OCI-LY7 (cell line): ENCODE data around the gene MACF1. TPM values are rescaled to one million over a fixed set of nuclear protein-coding genes. Genes with fewer than 3 reads are reported as not detected.

ENCODE experiments used
- BruUV-seq: library from RNA; stranded (reverse); fragments of 400-500 nt; replicated peaks from 2 replicates; lab custom pipeline; 2021; lab: Mats Ljungman, UMichigan
- CTCF ChIA-PET: fragments of 300-600 bp; sonication (Branson Sonifier 250); formaldehyde crosslinking; loops from one replicate; lab custom pipeline; 2022; ENCODE audit warnings: antibody characterized with exemption; ENCODE audit not compliant: unreplicated experiment; lab: Charles Lee
- POLR2A ChIA-PET: fragments of 300-600 bp; sonication (Branson Sonifier 250); formaldehyde crosslinking; loops from one replicate; lab custom pipeline; 2022; ENCODE audit warnings: antibody characterized with exemption; lab: Charles Lee
- DNase-seq: peaks from one replicate; pipeline ENCODE4 v3.0.0-alpha.2; 2015; ENCODE audit warnings: low spot score
- H2AFZ ChIP-seq: fragments of 200-600 bp; sonication (generic), shearing (Covaris generic); 2 replicates; pipeline ENCODE4 v1.6.1; 2014; ENCODE audit warnings: mild to moderate bottlenecking, antibody characterized with exemption, low read length, moderate library complexity
- H3K27ac ChIP-seq: fragments of 200-600 bp; sonication (generic); 2 replicates; pipeline ENCODE4 v1.5.1; 2014; ENCODE audit warnings: mixed run types, low read depth, mild to moderate bottlenecking, moderate library complexity, low read length, inconsistent platforms; ENCODE audit not compliant: poor library complexity, severe bottlenecking
- H3K36me3 ChIP-seq: fragments of 200-600 bp; sonication (generic); 2 replicates; pipeline ENCODE4 v1.6.1; 2014; ENCODE audit warnings: mild to moderate bottlenecking, antibody characterized with exemption, low read length, moderate library complexity, mixed read lengths; ENCODE audit not compliant: insufficient read depth
- H3K4me1 ChIP-seq: fragments of 200-600 bp; sonication (generic); 2 replicates; pipeline ENCODE4 v1.5.1; 2014; ENCODE audit warnings: mild to moderate bottlenecking, low read length; ENCODE audit not compliant: insufficient read depth, poor library complexity, severe bottlenecking
- H3K4me2 ChIP-seq: fragments of 200-600 bp; sonication (generic); 2 replicates; pipeline ENCODE4 v1.6.1; 2014; ENCODE audit warnings: mild to moderate bottlenecking, low read length
- H3K4me3 ChIP-seq: fragments of 200-600 bp; sonication (generic); 2 replicates; pipeline ENCODE4 v1.5.1; 2014; ENCODE audit warnings: mild to moderate bottlenecking, low read depth, low read length; ENCODE audit not compliant: poor library complexity, severe bottlenecking
- H3K79me2 ChIP-seq: fragments of 200-600 bp; sonication (generic); 2 replicates; pipeline ENCODE4 v1.6.1; 2016; ENCODE audit warnings: low read depth, mild to moderate bottlenecking, low read length, moderate library complexity, mixed read lengths; ENCODE audit not compliant: insufficient read depth
- H3K9me2 ChIP-seq: fragments of 200-600 bp; sonication (generic); 2 replicates; pipeline ENCODE4 v1.6.1; 2016; ENCODE audit warnings: mild to moderate bottlenecking, low read length, mixed read lengths; ENCODE audit not compliant: insufficient read depth
- H3K9me3 ChIP-seq: fragments of 200-600 bp; sonication (generic); 2 replicates; pipeline ENCODE4 v1.6.1; 2014; ENCODE audit warnings: mild to moderate bottlenecking, mixed run types, low read length, mixed read lengths
- H4K20me1 ChIP-seq: fragments of 200-600 bp; sonication (generic); 2 replicates; pipeline ENCODE4 v1.6.1; 2014; ENCODE audit warnings: mild to moderate bottlenecking, antibody characterized with exemption, low read length, moderate library complexity, mixed read lengths; ENCODE audit not compliant: insufficient read depth
- EZH2phosphoT487 ChIP-seq: fragments of 200-600 bp; sonication (generic); IDR thresholded peaks from 2 replicates; pipeline ENCODE4 v1.6.1; 2018; ENCODE audit warnings: low read depth, borderline replicate concordance, mild to moderate bottlenecking, mixed run types, antibody characterized with exemption, low read length, moderate library complexity, mixed read lengths
- intact Hi-C: fragments of 100-400 bp; cut with micrococcal nuclease; formaldehyde crosslinking; loops from one replicate; pipeline ENCODE4 v1.10.0; 2022; ENCODE audit not compliant: unreplicated experiment
- total RNA-seq, 2 experiments: library from RNA; depleted of rRNA in 1 of 2; stranded (reverse); fragments of >200 nt in 1 of 2; shearing (Covaris generic) in 1 of 2; gene quantifications; 2 replicates each; pipeline ENCODE4 v1.2.3, GENCODE V29; 2014 to 2022
- TF ChIP-seq, protein P1 (sequence below): fragments of 200-600 bp; sonication (generic); conservative IDR thresholded peaks from 2 replicates; pipeline ENCODE4 v1.5.1; 2014; ENCODE audit warnings: mild to moderate bottlenecking, antibody characterized with exemption, low read length, moderate library complexity, mixed read lengths

The MACF1 gene
- total RNA-seq, 2 experiments from 2014 or later, result 211 to 220 TPM

- TF ChIP-seq, protein P1, sequence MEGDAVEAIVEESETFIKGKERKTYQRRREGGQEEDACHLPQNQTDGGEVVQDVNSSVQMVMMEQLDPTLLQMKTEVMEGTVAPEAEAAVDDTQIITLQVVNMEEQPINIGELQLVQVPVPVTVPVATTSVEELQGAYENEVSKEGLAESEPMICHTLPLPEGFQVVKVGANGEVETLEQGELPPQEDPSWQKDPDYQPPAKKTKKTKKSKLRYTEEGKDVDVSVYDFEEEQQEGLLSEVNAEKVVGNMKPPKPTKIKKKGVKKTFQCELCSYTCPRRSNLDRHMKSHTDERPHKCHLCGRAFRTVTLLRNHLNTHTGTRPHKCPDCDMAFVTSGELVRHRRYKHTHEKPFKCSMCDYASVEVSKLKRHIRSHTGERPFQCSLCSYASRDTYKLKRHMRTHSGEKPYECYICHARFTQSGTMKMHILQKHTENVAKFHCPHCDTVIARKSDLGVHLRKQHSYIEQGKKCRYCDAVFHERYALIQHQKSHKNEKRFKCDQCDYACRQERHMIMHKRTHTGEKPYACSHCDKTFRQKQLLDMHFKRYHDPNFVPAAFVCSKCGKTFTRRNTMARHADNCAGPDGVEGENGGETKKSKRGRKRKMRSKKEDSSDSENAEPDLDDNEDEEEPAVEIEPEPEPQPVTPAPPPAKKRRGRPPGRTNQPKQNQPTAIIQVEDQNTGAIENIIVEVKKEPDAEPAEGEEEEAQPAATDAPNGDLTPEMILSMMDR, result no peak
- no peak for TF ChIP-seq EZH2phosphoT487
- Histone ChIP-seq H3K36me3 (peaks cover 95% of the 10 kb centered on the region), H3K27ac (no peak overlapping the region), H3K4me3 (no peak overlapping the region), H3K79me2 (no peaks in the 10 kb centered on the region), H4K20me1 (no peaks in the 10 kb centered on the region), H3K4me1 (no peaks in the 10 kb centered on the region), H3K9me2 (no peaks in the 10 kb centered on the region), H2AFZ (no peak overlapping the region), H3K9me3 (no peaks in the 10 kb centered on the region), H3K4me2 (no peak overlapping the region)
- POLR2A ChIA-PET, result no interaction called here
- no peak for DNase-seq
- CTCF ChIA-PET, result no interaction called here
- BruUV-seq, result no TSS peak
- intact Hi-C loops, result no loop called here
These were observed 246.6 kb downstream of the MACF1 start for GRCh38 chr1:39450956-39451606.

DNA sequence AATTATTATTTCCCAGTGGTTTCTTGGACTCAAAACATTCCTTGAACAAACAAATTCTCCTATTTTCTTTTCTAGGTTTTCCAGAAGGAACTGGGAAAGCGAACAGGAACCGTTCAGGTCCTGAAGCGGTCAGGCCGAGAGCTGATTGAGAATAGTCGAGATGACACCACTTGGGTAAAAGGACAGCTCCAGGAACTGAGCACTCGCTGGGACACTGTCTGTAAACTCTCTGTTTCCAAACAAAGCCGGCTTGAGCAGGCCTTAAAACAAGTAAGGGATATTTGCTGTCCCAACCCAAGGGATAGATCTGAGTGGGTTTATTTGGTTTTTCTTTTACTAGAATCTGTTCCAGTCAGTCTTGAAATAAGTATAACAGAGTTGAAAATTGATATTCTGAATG is 247.6 kb downstream of the MACF1 start:
- H3K4me1 ChIP-seq, result no peaks in the 10 kb centered on the region
- no peaks in the 10 kb centered on the region for H3K9me3 ChIP-seq
- no peaks in the 10 kb centered on the region for H4K20me1 ChIP-seq
- H3K4me3 ChIP-seq, result no peak overlapping the region
- no peak for DNase-seq
- no TSS peak for BruUV-seq
- H2AFZ ChIP-seq, result no peak overlapping the region
- no peak for TF ChIP-seq EZH2phosphoT487
- TF ChIP-seq, protein P1, result no peak
- no peak overlapping the region for H3K27ac ChIP-seq
- ChIA-PET CTCF (no interaction called here), POLR2A (no interaction called here)
- H3K4me2 ChIP-seq, result no peak overlapping the region
- no peaks in the 10 kb centered on the region for H3K79me2 ChIP-seq
- intact Hi-C loops, result no loop called here
- no peaks in the 10 kb centered on the region for H3K9me2 ChIP-seq
- H3K36me3 ChIP-seq, result peaks cover 98% of the 10 kb centered on the region

- TF ChIP-seq, protein P1, result no peak
- no peak for TF ChIP-seq EZH2phosphoT487
- DNase-seq, result no peak
- Histone ChIP-seq H4K20me1 (no peaks in the 10 kb centered on the region), H3K4me2 (no peak overlapping the region), H3K9me2 (no peaks in the 10 kb centered on the region), H2AFZ (no peak overlapping the region), H3K36me3 (peaks cover 98% of the 10 kb centered on the region), H3K27ac (no peak overlapping the region), H3K4me3 (no peak overlapping the region), H3K9me3 (no peaks in the 10 kb centered on the region), H3K4me1 (no peaks in the 10 kb centered on the region), H3K79me2 (no peaks in the 10 kb centered on the region)
- intact Hi-C loops, result no loop called here
- ChIA-PET POLR2A (no interaction called here), CTCF (no interaction called here)
- no TSS peak for BruUV-seq
These were observed 248.0 kb downstream of the MACF1 start for GRCh38 chr1:39452540-39452939.
